GM19193 (cell line): ENCODE data around the gene SRI.

ENCODE experiments used
- POLR2A ChIP-seq: IDR thresholded peaks from 4 replicates; pipeline ENCODE4 v1.6.1; 2011; ENCODE audit not compliant: insufficient read depth, insufficient read length; ENCODE audit errors: extremely low read depth

The SRI gene

GRCh38 chr7:88156356-88156755 lies 63.5 kb downstream of the SRI start:
- TF ChIP-seq POLR2A = no peak

DNA sequence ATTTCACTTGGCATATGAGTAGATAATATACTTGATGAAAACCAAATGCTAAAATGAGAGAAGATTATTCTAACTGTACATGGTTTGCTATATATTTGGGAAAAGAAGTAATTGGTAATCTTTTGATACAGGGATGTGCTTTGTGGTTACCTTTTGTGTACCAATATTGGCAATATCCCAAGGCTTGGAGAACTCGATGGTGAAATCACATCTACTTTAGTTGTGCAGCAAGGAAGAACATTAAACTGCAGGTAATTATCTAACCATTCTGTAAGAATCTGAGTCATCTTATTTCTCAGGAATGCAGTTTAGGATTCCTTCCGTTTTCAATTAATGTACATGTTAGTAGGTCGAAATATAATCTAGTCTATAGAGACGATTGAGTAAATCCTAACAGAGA lies 64.1 kb downstream of the SRI start:
- TF ChIP-seq POLR2A = no peak
